ENCODE measurements around the gene SLC7A6. TPM values are rescaled to one million over a fixed set of nuclear protein-coding genes. Genes with fewer than 3 reads are reported as not detected.
A peak's percentile ranks its signal among the peaks of the same experiment; 100 is the strongest.

SLC7A6 gene
- total and polyA plus RNA-seq, 9 donors, result 3.1 to 14.4 (median 9.0) TPM

DNA sequence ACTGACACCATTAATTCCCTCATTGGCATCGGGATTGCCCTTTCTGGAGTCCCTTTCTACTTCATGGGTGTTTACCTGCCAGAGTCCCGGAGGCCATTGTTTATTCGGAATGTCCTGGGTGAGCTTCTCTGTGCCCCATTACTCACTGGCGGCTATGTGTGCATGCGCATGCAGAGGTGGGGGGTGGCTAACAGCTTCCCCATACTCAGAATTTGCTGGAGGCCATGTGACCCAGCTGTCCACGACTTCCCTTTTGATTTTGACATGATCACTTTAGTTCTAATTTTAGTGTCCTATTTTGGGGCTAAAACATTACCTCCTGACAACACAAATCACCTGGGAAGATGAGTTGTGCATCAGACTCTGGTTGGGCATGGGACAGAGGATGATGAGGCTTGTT, 32.4 kb downstream of the SLC7A6 start:
- no peak overlapping the region for H3K4me3 ChIP-seq
- H3K9me3 ChIP-seq, result no peaks in the 10 kb centered on the region
- WGBS, 3 donors, result 59 to 72% (median 71%) methylated on average over 6 of the region's 6 CpGs
- H3K27ac ChIP-seq, result no peak overlapping the region
- TF ChIP-seq EP300 (IDR thresholded peaks at IDR 0.05), result no peak
- TF ChIP-seq POLR2A (IDR thresholded peaks at IDR 0.05), result no peak
- TF ChIP-seq, protein P1, sequence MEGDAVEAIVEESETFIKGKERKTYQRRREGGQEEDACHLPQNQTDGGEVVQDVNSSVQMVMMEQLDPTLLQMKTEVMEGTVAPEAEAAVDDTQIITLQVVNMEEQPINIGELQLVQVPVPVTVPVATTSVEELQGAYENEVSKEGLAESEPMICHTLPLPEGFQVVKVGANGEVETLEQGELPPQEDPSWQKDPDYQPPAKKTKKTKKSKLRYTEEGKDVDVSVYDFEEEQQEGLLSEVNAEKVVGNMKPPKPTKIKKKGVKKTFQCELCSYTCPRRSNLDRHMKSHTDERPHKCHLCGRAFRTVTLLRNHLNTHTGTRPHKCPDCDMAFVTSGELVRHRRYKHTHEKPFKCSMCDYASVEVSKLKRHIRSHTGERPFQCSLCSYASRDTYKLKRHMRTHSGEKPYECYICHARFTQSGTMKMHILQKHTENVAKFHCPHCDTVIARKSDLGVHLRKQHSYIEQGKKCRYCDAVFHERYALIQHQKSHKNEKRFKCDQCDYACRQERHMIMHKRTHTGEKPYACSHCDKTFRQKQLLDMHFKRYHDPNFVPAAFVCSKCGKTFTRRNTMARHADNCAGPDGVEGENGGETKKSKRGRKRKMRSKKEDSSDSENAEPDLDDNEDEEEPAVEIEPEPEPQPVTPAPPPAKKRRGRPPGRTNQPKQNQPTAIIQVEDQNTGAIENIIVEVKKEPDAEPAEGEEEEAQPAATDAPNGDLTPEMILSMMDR (IDR thresholded peaks at IDR 0.05), result no peak
- DNase-seq, result no peak
- no peaks in the 10 kb centered on the region for H3K36me3 ChIP-seq
- H3K4me1 ChIP-seq (ENCODE audit: insufficient read depth), result peaks cover 5% of the 10 kb centered on the region
- H3K27me3 ChIP-seq, result no peaks in the 10 kb centered on the region
- intact Hi-C loops (cut with DNase I), result no loop called here

- TF ChIP-seq, protein P1 (IDR thresholded peaks at IDR 0.05), result no peak
- no peak for TF ChIP-seq EP300 (IDR thresholded peaks at IDR 0.05)
- no peak for TF ChIP-seq POLR2A (IDR thresholded peaks at IDR 0.05)
- intact Hi-C loops (cut with DNase I), result no loop called here
- 63 to 64% (median 64%) methylated on average over 3 of the region's 3 CpGs for WGBS, 3 donors
- no peaks in the 10 kb centered on the region for H3K36me3 ChIP-seq
- H3K27ac ChIP-seq, result no peak overlapping the region
- no peak for DNase-seq
- no peaks in the 10 kb centered on the region for H3K9me3 ChIP-seq
- no peak overlapping the region for H3K4me3 ChIP-seq
- H3K27me3 ChIP-seq, result no peaks in the 10 kb centered on the region
- peaks cover 5% of the 10 kb centered on the region for H3K4me1 ChIP-seq (ENCODE audit: insufficient read depth)
These were observed 33.6 kb downstream of the SLC7A6 start for GRCh38 chr16:68297908-68298307.

GRCh38 chr16:68298312-68298711, 34.0 kb downstream of the SLC7A6 start:
- Histone ChIP-seq H3K27ac (no peak overlapping the region), H3K27me3 (no peaks in the 10 kb centered on the region), H3K9me3 (no peaks in the 10 kb centered on the region), H3K4me1 (ENCODE audit: insufficient read depth) (peaks cover 5% of the 10 kb centered on the region), H3K36me3 (no peaks in the 10 kb centered on the region), H3K4me3 (no peak overlapping the region)
- TF ChIP-seq, protein P1 (IDR thresholded peaks at IDR 0.05), result no peak
- TF ChIP-seq POLR2A (IDR thresholded peaks at IDR 0.05) (no peak), EP300 (IDR thresholded peaks at IDR 0.05) (no peak)
- WGBS, 3 donors, result 76 to 95% (median 79%) methylated on average over 3 of the region's 3 CpGs
- DNase-seq, result no peak
- intact Hi-C loops (cut with DNase I), result no loop called here

- H3K27ac ChIP-seq, result no peak overlapping the region
- no peak overlapping the region for H3K4me3 ChIP-seq
- H3K27me3 ChIP-seq, result no peaks in the 10 kb centered on the region
- WGBS, 3 donors, result 44 to 61% (median 53%) methylated on average over 5 of the region's 5 CpGs
- DNase-seq, result peak in 2 of 5 donors; percentile 32 to 49
- intact Hi-C loops (cut with DNase I), result no loop called here
- H3K4me1 ChIP-seq (ENCODE audit: insufficient read depth), result peaks cover 5% of the 10 kb centered on the region
- no peak for TF ChIP-seq EP300 (IDR thresholded peaks at IDR 0.05)
- TF ChIP-seq, protein P1 (IDR thresholded peaks at IDR 0.05), result no peak
- no peak for TF ChIP-seq POLR2A (IDR thresholded peaks at IDR 0.05)
- H3K36me3 ChIP-seq, result no peaks in the 10 kb centered on the region
- no peaks in the 10 kb centered on the region for H3K9me3 ChIP-seq
These were observed 34.7 kb downstream of the SLC7A6 start for GRCh38 chr16:68298907-68299561.
